K562 (cell line): ENCODE results near the gene PRDM16. TPM values are rescaled to one million over a fixed set of nuclear protein-coding genes. Genes with fewer than 3 reads are reported as not detected.

Source experiments
- ATAC-seq: fragments of 200-7000 bp; cut with Tn5 transposase; 3 replicates; pipeline ENCODE4 v1.9.1; 2020; ENCODE audit warnings: moderate library complexity
- BruUV-seq: library from RNA; stranded (reverse); fragments of 400-500 nt; replicated peaks from 2 replicates; lab custom pipeline; 2021; lab: Mats Ljungman, UMichigan
- CTCF ChIA-PET: fragments of 300-600 bp; formaldehyde crosslinking; extraction: SDS; loops from one replicate; lab custom pipeline; 2021; ENCODE audit warnings: low intra/inter-chr PET ratio; lab: Yijun Ruan, JAX
- POLR2A ChIA-PET: fragments of 300-600, 350-650 bp; sonication (Branson Sonifier 250); formaldehyde crosslinking; extraction: SDS; loops from one replicate; lab custom pipeline; 2021; ENCODE audit warnings: antibody characterized with exemption, inconsistent platforms; lab: Yijun Ruan, JAX
- DNase-seq, 4 experiments: peaks; one replicate each; pipeline versions ENCODE4 v3.0.0 to v3.0.0-alpha.2; 2011 to 2018; ENCODE audit warnings: low spot score in 3 of 4, mixed read lengths in 3 of 4; ENCODE audit errors: extremely low read depth in 1 of 4
- FAIRE-seq: peaks from 2 replicates; lab custom pipeline; 2011; peaks lifted over from hg19 to GRCh38; lab: Jason Lieb, UNC
- H2AFZ ChIP-seq: 2 replicates; pipeline ENCODE4 v1.6.0; 2011; ENCODE audit warnings: low read depth, low read length, control low read depth, inconsistent platforms
- H3K27ac ChIP-seq: fragments of 200-600 bp; 3 replicates; pipeline ENCODE4 v1.8.0; 2011; ENCODE audit warnings: low read depth, mild to moderate bottlenecking, control low read depth, inconsistent platforms, low read length, moderate library complexity, mixed read lengths; ENCODE audit errors: extremely low read depth
- H3K27me3 ChIP-seq, 2 experiments: fragments of 300-600 bp in 1 of 2; 2 replicates in 1 of 2; 3 replicates in 1 of 2; pipeline versions ENCODE4 v1.6.0 to v1.8.0; 2011; ENCODE audit warnings: inconsistent platforms in 2 of 2, low read length in 2 of 2, mild to moderate bottlenecking in 1 of 2, mixed read lengths in 1 of 2, moderate library complexity in 1 of 2; ENCODE audit not compliant: control insufficient read depth in 2 of 2, insufficient read depth in 2 of 2
- H3K36me3 ChIP-seq: fragments of 300-600 bp; 3 replicates; pipeline ENCODE4 v1.8.0; 2011; ENCODE audit warnings: mild to moderate bottlenecking, low read length, inconsistent platforms; ENCODE audit not compliant: control insufficient read depth, insufficient read depth
- H3K4me1 ChIP-seq, 2 experiments: fragments of 200-600 bp in 1 of 2; replicated peaks in 1 of 2; 2 replicates in 1 of 2; 3 replicates in 1 of 2; pipeline versions ENCODE4 v1.5.1 to v1.8.0; 2011; ENCODE audit warnings: inconsistent platforms in 2 of 2, low read length in 2 of 2, mild to moderate bottlenecking in 1 of 2, mixed read lengths in 1 of 2, moderate library complexity in 1 of 2; ENCODE audit not compliant: control insufficient read depth in 2 of 2, insufficient read depth in 2 of 2
- H3K4me2 ChIP-seq: 2 replicates; pipeline ENCODE4 v1.6.1; 2011; ENCODE audit warnings: low read length, control low read depth, inconsistent platforms, mixed read lengths; ENCODE audit not compliant: insufficient read depth
- H3K4me3 ChIP-seq: fragments of 200-600 bp; sonication (generic), shearing (Covaris generic); 2 replicates; pipeline ENCODE4 v1.5.1; 2016; ENCODE audit warnings: control low read depth, inconsistent platforms
- H3K79me2 ChIP-seq: fragments of 200-600 bp; 3 replicates; pipeline ENCODE4 v1.8.0; 2011; ENCODE audit warnings: low read length, inconsistent platforms; ENCODE audit not compliant: control insufficient read depth, insufficient read depth
- H3K9ac ChIP-seq, 2 experiments: 2 replicates each; pipeline versions ENCODE4 v1.6.0 to v1.6.1; 2011; ENCODE audit warnings: low read depth in 2 of 2, low read length in 2 of 2, control low read depth in 1 of 2, inconsistent platforms in 1 of 2, mild to moderate bottlenecking in 1 of 2, mixed read lengths in 1 of 2; ENCODE audit not compliant: insufficient read depth in 1 of 2
- H3K9me1 ChIP-seq: one replicate; pipeline ENCODE4 v1.6.0; 2011; ENCODE audit warnings: inconsistent platforms, mild to moderate bottlenecking, low read length, moderate library complexity; ENCODE audit not compliant: control insufficient read depth, insufficient read depth
- H3K9me3 ChIP-seq: replicated peaks from 2 replicates; pipeline ENCODE4 v1.5.1; 2011; ENCODE audit warnings: low read depth, low read length, inconsistent platforms; ENCODE audit not compliant: control insufficient read depth, insufficient read depth
- H4K20me1 ChIP-seq: replicated peaks from 2 replicates; pipeline ENCODE4 v1.6.1; 2011; ENCODE audit warnings: low read length, inconsistent platforms, mixed read lengths; ENCODE audit not compliant: control insufficient read depth, insufficient read depth
- ATF6 ChIP-seq: sonication (generic); formaldehyde crosslinking; IDR thresholded peaks from 2 replicates; pipeline ENCODE4 v1.4.0; 2020; ENCODE audit warnings: mild to moderate bottlenecking, missing genetic modification reagents
- BCOR ChIP-seq: fragments of 450-650 bp; IDR thresholded peaks from 2 replicates; pipeline ENCODE4 v1.6.1; 2016
- E2F1 ChIP-seq: sonication (generic); formaldehyde crosslinking; IDR thresholded peaks from 2 replicates; pipeline ENCODE4 v1.8.1; 2023; ENCODE audit warnings: mild to moderate bottlenecking, missing genetic modification reagents, moderate library complexity
- EHMT2 ChIP-seq: fragments of 450-650 bp; IDR thresholded peaks from 2 replicates; pipeline ENCODE4 v1.6.1; 2018; ENCODE audit warnings: antibody characterized with exemption
- GTF2E2 ChIP-seq: fragments of 200-800 bp; sonication (Bioruptor generic); IDR thresholded peaks from 2 replicates; pipeline ENCODE4 v1.6.1; 2016; ENCODE audit warnings: missing genetic modification characterization, missing compliant biosample characterization
- KDM4B ChIP-seq, 2 experiments: fragments of 450-650 bp in 1 of 2; sonication (generic) in 1 of 2; IDR thresholded peaks; 2 replicates each; pipeline ENCODE4 v1.6.1; 2016 to 2017; ENCODE audit warnings: borderline replicate concordance in 2 of 2, antibody characterized with exemption in 1 of 2, low read depth in 1 of 2, mild to moderate bottlenecking in 1 of 2
- MAFG ChIP-seq: fragments of 450-650 bp; conservative IDR thresholded peaks from 2 replicates; pipeline ENCODE4 v1.6.1; 2016; ENCODE audit warnings: missing genetic modification characterization, missing compliant biosample characterization
- RAD51 ChIP-seq: fragments of 450-650 bp; IDR thresholded peaks from 2 replicates; pipeline ENCODE4 v1.7.1; 2016; ENCODE audit warnings: low read depth, mild to moderate bottlenecking, borderline replicate concordance
- SMAD1 ChIP-seq: fragments of 150-350 bp; IDR thresholded peaks from 2 replicates; pipeline ENCODE4 v1.6.1; 2014; ENCODE audit warnings: low read length, low read depth; ENCODE audit not compliant: partially characterized antibody
- TEAD2 ChIP-seq: fragments of 450-650 bp; IDR thresholded peaks from 2 replicates; pipeline ENCODE4 v1.6.1; 2016; ENCODE audit warnings: missing genetic modification characterization, control low read depth, missing compliant biosample characterization
- ZNF589 ChIP-seq: fragments of 200-800 bp; sonication (Bioruptor generic); IDR thresholded peaks from 2 replicates; pipeline ENCODE4 v1.6.1; 2016; ENCODE audit warnings: low read depth, missing genetic modification characterization, missing compliant biosample characterization
- ZNF77 ChIP-seq: fragments of 250-450 bp; sonication (Bioruptor Pico); IDR thresholded peaks from 2 replicates; pipeline ENCODE4 v1.5.0; 2020
- WGBS: fragments of 100-300 bp; shearing (Covaris generic); methylation state at CpG from one replicate; pipeline ENCODE4 v1.1.6; 2016; ENCODE audit warnings: low coverage, mixed read lengths; ENCODE audit not compliant: insufficient coverage; ENCODE audit errors: missing lambda C conversion rate; 5-methylcytosine and 5-hydroxymethylcytosine counted together
- in situ Hi-C: fragments of 300-500 bp; cut with MboI; formaldehyde crosslinking; loops from 4 replicates; pipeline ENCODE4 v1.15.0; 2018; ENCODE audit warnings: inconsistent platforms, mixed read lengths
- intact Hi-C: fragments of 100-400 bp; cut with micrococcal nuclease; formaldehyde crosslinking; loops from 2 replicates; pipeline ENCODE4 v1.14.2; 2022
- polyA plus RNA-seq, 8 experiments: library from polyadenylated mRNA; depleted of rRNA in 4 of 8; stranded (reverse) in 5 of 8; unstranded in 3 of 8; fragments of >200 nt; fragmentation: Nextera tagmentation in 2 of 8; fragmentation: Illumina TruSeq in 1 of 8; extraction: Ambion mirVana in 2 of 8; extraction: Trizol in 1 of 8; gene quantifications; 2 replicates each; pipeline versions ENCODE4 v1.2.1 to v1.2.3, GENCODE V29; 2011 to 2014; ENCODE audit warnings: inconsistent platforms in 1 of 8, missing spikeins in 1 of 8
- total RNA-seq, 7 experiments: library from RNA; depleted of rRNA in 6 of 7; stranded (reverse); fragments of >200 nt in 6 of 7; fragmentation: Illumina TruSeq in 2 of 7; extraction: Trizol in 2 of 7; gene quantifications; 2 replicates each; pipeline versions ENCODE4 v1.2.1 to v1.2.3, GENCODE V29; 2011 to 2021; ENCODE audit warnings: low replicate concordance in 1 of 7

Gene PRDM16
- total and polyA plus RNA-seq, 9 of the 15 experiments (the other 6 are each of a cell fraction or from before 2014, with no cell fraction given): 0.10 to 0.27 TPM; not detected in 7

GRCh38 chr1:3153197-3153596, 84.2 kb downstream of the PRDM16 start:
- H3K4me2 ChIP-seq: no peak overlapping the region
- peaks cover 18% of the 10 kb centered on the region for H4K20me1 ChIP-seq
- no peaks in the 10 kb centered on the region for H3K9me3 ChIP-seq
- no peak overlapping the region for H2AFZ ChIP-seq
- POLR2A ChIA-PET: interaction anchor here (1.3 kb wide), 1 partner anchor 13 kb away, joined by 4 read pairs; no protein-coding TSS in a partner anchor
- BruUV-seq: no TSS peak
- intact Hi-C loops: no loop called here
- no peak for FAIRE-seq
- CTCF ChIA-PET: no interaction called here
- H3K27me3 ChIP-seq: peaks cover 35 to 65% of the 10 kb centered on the region in 2 experiments
- H3K79me2 ChIP-seq: no peaks in the 10 kb centered on the region
- no peak for ATAC-seq
- H3K4me3 ChIP-seq: no peak overlapping the region
- TF ChIP-seq E2F1 (CRISPR knock-in tag): no peak
- TF ChIP-seq GTF2E2 (tag): no peak
- no peak for TF ChIP-seq ZNF77 (CRISPR knock-in tag)
- TF ChIP-seq TEAD2: no peak
- TF ChIP-seq MAFG: no peak
- no peak for TF ChIP-seq BCOR
- TF ChIP-seq RAD51: no peak
- no peak for TF ChIP-seq KDM4B (IDR thresholded peaks at IDR 0.05; ENCODE audit: borderline replicate concordance in 2 of 2, low read depth in 1 of 2)
- no peak for TF ChIP-seq ATF6 (CRISPR knock-in tag)
- no peak for TF ChIP-seq EHMT2
- no peak for TF ChIP-seq SMAD1
- no peak for TF ChIP-seq ZNF589 (CRISPR knock-in tag)
- no peaks in the 10 kb centered on the region for H3K36me3 ChIP-seq
- H3K27ac ChIP-seq: no peak overlapping the region
- H3K4me1 ChIP-seq: no peaks in the 10 kb centered on the region
- WGBS: 1% methylated on average over 12 of the region's 13 CpGs
- no peak overlapping the region for H3K9ac ChIP-seq
- in situ Hi-C loops: no loop called here
- H3K9me1 ChIP-seq: no peaks in the 10 kb centered on the region
- no peak for DNase-seq
